ENCODE results near the gene MMP21. TPM values are rescaled to one million over a fixed set of nuclear protein-coding genes. Genes with fewer than 3 reads are reported as not detected.
A peak's percentile ranks its signal among the peaks of the same experiment; 100 is the strongest.

MMP21 gene
- polyA plus RNA-seq, 3 donors = 0.28 TPM; not detected in 2

DNA sequence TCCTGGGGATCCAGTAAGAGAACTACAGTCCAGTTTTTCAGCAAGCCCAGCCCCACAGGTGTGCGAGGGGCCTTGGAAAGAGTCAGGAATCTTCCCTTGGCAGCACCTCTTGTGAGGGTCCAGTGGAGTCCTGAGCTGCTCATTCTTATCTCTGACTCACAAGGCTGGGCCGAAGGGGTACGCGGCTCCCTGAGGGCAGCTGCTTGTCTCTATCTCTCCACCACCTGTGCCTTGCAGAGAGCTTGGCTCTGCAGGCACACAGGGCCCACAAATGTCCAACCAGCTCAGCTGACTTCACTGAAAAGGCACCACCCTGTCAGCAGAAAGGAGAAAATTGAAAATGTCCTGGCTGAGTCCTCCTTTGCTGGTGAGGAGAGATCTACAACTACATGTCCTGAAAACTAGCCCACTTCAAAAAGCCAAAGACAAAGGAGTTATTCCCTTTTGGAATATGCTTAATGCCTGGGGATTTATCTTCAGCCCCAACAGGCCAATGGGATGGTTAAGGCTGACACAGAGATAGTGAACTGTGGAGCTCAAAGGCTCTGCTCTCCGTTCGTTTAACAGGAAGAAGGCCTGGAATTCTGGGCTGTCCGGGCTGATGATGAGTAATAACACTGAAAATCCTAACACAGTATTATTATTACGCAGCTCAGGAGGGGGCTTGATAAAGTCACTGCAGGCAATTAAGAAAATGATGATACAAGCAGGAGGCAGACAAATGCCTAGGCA is 24.0 kb upstream of the MMP21 start:
- TF ChIP-seq, protein P1, sequence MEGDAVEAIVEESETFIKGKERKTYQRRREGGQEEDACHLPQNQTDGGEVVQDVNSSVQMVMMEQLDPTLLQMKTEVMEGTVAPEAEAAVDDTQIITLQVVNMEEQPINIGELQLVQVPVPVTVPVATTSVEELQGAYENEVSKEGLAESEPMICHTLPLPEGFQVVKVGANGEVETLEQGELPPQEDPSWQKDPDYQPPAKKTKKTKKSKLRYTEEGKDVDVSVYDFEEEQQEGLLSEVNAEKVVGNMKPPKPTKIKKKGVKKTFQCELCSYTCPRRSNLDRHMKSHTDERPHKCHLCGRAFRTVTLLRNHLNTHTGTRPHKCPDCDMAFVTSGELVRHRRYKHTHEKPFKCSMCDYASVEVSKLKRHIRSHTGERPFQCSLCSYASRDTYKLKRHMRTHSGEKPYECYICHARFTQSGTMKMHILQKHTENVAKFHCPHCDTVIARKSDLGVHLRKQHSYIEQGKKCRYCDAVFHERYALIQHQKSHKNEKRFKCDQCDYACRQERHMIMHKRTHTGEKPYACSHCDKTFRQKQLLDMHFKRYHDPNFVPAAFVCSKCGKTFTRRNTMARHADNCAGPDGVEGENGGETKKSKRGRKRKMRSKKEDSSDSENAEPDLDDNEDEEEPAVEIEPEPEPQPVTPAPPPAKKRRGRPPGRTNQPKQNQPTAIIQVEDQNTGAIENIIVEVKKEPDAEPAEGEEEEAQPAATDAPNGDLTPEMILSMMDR (IDR thresholded peaks at IDR 0.05) = no peak
- Mint-ChIP-seq H3K36me3 (peaks cover 36 to 46% of the 10 kb centered on the region in 2 donors), H3K4me1 (no peaks in the 10 kb centered on the region), H3K9me3 (no peaks in the 10 kb centered on the region), H3K4me3 (no peak overlapping the region), H3K27me3 (ENCODE audit: low read depth in 3 of 3) (peaks cover 0 to 2% (median 0%) of the 10 kb centered on the region in 3 donors), H3K27ac (peak overlapping the region in 2 of 7 donors; percentile 11 to 48)
- H3K9ac ChIP-seq (ENCODE audit: insufficient read depth, low read length, poor library complexity, severe bottlenecking) = no peak overlapping the region
- H3K27me3 ChIP-seq (ENCODE audit: control insufficient read depth in 2 of 2, insufficient read depth in 2 of 2, low read length in 2 of 2) = no peaks in the 10 kb centered on the region
- H3K27ac ChIP-seq (ENCODE audit: low read depth in 1 of 2, low read length in 2 of 2) = no peak overlapping the region
- intact Hi-C loops (cut with micrococcal nuclease) = no loop called here
- H3K79me2 ChIP-seq (ENCODE audit: insufficient read depth, low read length) = no peaks in the 10 kb centered on the region
- no peaks in the 10 kb centered on the region for H3K4me1 ChIP-seq (ENCODE audit: control insufficient read depth in 1 of 2, insufficient read depth in 2 of 2, low read length in 2 of 2)
- no peak overlapping the region for H3K4me2 ChIP-seq (replicated peaks; ENCODE audit: extremely low read depth, low read length, poor library complexity, severe bottlenecking)
- no peaks in the 10 kb centered on the region for H3K9me3 ChIP-seq (replicated peaks in 1 of 2; ENCODE audit: control insufficient read depth in 1 of 2, insufficient read depth in 1 of 2, low read length in 2 of 2)
- H4K20me1 ChIP-seq (ENCODE audit: insufficient read depth, low read length) = no peaks in the 10 kb centered on the region
- WGBS (ENCODE audit: insufficient coverage) = 100% methylated on average over 1 of the region's 8 CpGs
- H2AFZ ChIP-seq (ENCODE audit: insufficient read depth, low read depth, low read length, poor library complexity, severe bottlenecking) = no peak overlapping the region
- peaks cover 23 to 84% of the 10 kb centered on the region in 2 donors for H3K36me3 ChIP-seq (replicated peaks in 1 of 2; ENCODE audit: control insufficient read depth in 1 of 2, insufficient read depth in 2 of 2, low read length in 2 of 2)
- DNase-seq = no peak
- no peak overlapping the region for H3K4me3 ChIP-seq (replicated peaks in 1 of 3; ENCODE audit: low read depth in 2 of 3, low read length in 3 of 3)

- Mint-ChIP-seq H3K36me3 (peaks cover 46 to 52% of the 10 kb centered on the region in 2 donors), H3K4me3 (no peak overlapping the region), H3K27me3 (ENCODE audit: low read depth in 3 of 3) (peaks cover 0 to 2% (median 0%) of the 10 kb centered on the region in 3 donors), H3K9me3 (no peaks in the 10 kb centered on the region), H3K27ac (peak overlapping the region in 1 of 7 donors; percentile 5), H3K4me1 (no peaks in the 10 kb centered on the region)
- Histone ChIP-seq H3K9me3 (replicated peaks in 1 of 2; ENCODE audit: control insufficient read depth in 1 of 2, insufficient read depth in 1 of 2, low read length in 2 of 2) (no peaks in the 10 kb centered on the region), H3K27ac (ENCODE audit: low read depth in 1 of 2, low read length in 2 of 2) (no peak overlapping the region), H3K4me2 (replicated peaks; ENCODE audit: extremely low read depth, low read length, poor library complexity, severe bottlenecking) (no peak overlapping the region), H2AFZ (ENCODE audit: insufficient read depth, low read depth, low read length, poor library complexity, severe bottlenecking) (no peak overlapping the region), H3K36me3 (replicated peaks in 1 of 2; ENCODE audit: control insufficient read depth in 1 of 2, insufficient read depth in 2 of 2, low read length in 2 of 2) (peaks cover 24 to 83% of the 10 kb centered on the region in 2 donors), H3K27me3 (ENCODE audit: control insufficient read depth in 2 of 2, insufficient read depth in 2 of 2, low read length in 2 of 2) (no peaks in the 10 kb centered on the region), H3K9ac (ENCODE audit: insufficient read depth, low read length, poor library complexity, severe bottlenecking) (no peak overlapping the region), H3K4me3 (replicated peaks in 1 of 3; ENCODE audit: low read depth in 2 of 3, low read length in 3 of 3) (no peak overlapping the region), H4K20me1 (ENCODE audit: insufficient read depth, low read length) (no peaks in the 10 kb centered on the region), H3K4me1 (ENCODE audit: control insufficient read depth in 1 of 2, insufficient read depth in 2 of 2, low read length in 2 of 2) (no peaks in the 10 kb centered on the region), H3K79me2 (ENCODE audit: insufficient read depth, low read length) (no peaks in the 10 kb centered on the region)
- intact Hi-C loops (cut with micrococcal nuclease) = no loop called here
- DNase-seq = no peak
- 88% methylated on average over 4 of the region's 5 CpGs for WGBS (ENCODE audit: insufficient coverage)
- TF ChIP-seq, protein P1 (IDR thresholded peaks at IDR 0.05) = no peak
Observed at GRCh38 chr10:125797994-125798662, 22.5 kb upstream of the MMP21 start.

Data from CD14-positive monocyte (primary cell).